NCI-H2196 (cell line): ENCODE results near the gene STX11.

ENCODE experiments used
- DNase-seq: peaks from one replicate; lab custom pipeline; 2025; ENCODE audit not compliant: unreplicated experiment; lab: John Stamatoyannopoulos, UW

STX11 gene

DNA sequence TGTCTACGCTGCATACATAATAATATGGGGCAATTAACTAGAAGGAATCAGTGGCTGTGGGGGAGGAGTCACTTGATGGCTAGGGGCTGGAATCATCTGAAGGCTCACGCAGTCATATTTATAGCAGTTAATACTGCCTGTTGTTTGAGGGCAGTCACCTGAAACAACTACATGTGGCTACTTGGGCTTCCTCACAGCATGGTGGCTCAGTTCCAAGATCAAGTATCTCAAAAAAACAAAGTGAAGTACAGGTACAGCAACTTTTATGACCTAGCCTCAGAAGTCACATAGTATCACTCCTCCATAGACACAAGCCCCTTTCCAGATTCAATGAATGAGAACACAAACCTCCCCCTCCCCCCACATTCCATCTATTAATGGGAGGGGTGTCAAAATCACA, 63.7 kb downstream of the STX11 start:
- DNase-seq, result no peak

DNA sequence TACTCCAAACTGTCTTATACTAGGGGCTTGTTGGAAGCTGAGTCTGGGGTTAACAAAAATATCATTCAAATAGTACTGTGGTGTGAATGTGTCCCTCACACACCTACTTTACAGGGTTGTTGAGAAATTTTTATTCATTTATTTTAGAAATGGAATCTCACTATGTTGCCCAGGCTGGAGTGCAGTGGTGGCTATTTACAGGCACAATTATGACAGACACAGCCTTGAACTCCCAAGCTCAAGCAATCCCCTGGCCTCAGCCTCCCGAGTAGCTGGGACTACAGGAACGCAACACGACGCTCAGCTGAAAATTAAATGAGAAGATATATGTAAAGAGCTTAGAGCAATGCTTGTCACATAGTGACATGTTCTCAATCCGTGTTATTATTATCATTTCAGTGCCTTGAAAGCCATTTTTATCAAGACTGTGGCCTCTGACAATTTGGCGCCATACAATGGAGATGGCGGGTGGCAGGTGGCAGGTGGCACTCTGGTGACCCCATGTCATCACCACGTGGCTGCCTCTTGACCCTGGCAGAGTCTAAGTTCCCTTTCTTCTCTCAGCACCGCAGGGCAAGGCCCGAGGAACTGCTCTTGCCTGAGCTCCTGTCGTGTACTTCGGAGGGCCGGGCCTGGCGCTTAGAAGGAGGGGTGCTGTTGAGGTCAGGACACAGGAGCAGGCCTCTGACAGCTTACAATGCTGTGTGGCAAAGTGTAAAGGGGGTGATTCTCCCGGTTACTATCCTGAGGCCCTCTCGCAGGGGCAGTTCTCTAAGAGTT, 64.5 kb downstream of the STX11 start:
- no peak for DNase-seq

DNA sequence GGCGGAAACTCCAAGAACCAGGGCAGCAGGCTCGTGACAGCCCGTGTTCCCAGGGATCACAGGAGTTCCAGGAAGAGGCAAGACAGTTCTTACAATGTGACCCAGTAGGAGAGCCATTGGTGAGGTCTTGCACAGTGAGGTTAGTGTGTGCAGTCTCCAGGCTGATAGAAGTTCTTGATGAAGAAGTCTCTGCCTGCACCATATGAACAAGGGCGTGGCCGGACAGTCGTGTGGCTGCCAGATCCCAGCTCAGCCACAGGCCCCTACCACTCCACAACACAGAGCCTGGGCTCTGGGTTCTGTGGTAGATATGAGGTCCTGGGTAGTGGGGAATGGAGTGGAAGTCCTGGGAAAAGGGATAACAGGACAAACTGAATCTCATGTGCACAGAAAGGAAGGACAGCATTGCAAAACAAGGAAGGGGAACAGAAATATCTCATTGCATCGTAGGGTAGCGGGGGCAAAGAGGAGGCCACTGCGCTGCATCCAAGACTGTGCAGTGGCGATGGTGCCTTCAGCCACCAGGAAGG, 65.2 kb downstream of the STX11 start:
- no peak for DNase-seq

DNA sequence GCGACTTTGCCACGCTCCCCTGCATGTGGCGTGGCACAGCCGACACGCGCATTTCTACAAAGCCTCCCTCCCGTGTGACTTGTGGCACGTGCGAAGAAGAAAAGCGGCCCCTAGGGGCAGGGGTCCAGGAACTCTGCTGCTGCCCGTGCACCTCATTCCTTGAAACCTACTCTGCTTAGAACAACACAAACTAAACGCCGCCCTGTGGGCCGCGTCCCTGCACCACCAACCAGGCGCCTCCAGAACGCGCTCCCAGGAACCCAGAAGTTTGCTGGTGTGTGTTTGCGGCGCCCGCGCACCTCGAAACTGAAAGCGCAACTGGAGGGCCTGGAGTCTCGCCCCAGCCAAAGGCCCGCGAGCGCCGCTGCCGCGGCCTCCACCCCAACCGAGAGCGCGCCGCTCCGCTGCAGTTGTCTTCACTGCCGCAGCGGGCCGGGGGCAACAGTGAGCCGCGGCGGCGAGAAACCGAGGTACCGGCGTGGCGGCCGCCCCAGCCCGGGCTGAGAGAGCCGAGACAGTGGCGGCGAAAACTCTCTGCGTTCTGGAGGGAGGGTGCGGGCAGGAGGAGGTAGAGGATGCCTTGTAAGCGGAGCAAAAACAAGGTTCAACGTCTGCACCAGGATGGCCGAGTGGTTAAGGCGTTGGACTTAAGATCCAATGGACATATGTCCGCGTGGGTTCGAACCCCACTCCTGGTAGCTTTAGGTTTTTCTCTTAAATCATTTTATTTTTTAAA, 65.8 kb downstream of the STX11 start:
- peak; percentile 96 for DNase-seq

DNA sequence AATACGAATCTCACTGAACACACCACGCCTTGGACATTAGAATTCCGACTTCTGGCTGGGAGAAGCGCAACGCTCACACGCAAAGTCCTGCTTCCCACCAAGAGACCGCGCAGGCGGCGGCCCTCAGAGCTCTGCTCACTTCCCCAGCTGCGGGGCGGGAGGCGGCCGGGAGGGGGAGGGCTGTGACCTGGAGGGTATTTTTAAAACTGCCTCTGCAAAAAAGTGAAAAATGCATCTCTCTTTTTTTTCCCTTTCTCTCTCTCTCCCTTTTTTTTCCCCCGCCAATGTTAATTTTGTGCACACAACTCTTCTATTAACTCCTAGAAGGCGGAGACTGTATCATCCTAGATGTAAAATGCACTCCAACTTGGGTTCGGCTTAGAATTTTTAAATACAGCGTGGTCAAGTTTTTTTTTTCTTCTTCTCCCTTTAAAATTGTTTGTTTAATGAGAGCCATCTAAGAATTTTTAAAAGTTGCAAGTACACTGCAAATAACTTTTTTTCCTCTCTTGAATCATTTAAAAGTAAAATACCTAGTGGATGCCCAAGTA, 66.4 kb downstream of the STX11 start:
- peak; percentile 73 for DNase-seq

DNA sequence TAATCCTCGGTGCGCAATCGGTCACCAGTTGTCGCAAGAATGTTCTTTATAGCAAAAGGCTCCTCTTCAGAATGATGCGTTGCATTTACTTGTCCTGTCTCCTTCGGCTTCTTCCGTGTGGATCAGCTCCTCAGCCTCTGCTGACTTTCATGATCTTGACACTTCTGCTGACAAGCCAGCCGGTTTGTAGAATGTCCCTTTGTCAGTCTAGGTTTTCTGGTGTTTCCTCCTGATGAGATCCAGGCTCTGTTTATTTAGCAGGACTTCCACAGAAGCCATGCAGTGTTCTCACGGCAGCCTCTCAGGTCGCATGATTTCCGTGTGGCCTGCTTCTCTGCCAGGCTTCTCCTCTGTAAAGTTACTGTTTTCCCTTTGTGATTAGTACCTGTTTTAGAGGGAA, 66.9 kb downstream of the STX11 start:
- DNase-seq, result no peak

DNA sequence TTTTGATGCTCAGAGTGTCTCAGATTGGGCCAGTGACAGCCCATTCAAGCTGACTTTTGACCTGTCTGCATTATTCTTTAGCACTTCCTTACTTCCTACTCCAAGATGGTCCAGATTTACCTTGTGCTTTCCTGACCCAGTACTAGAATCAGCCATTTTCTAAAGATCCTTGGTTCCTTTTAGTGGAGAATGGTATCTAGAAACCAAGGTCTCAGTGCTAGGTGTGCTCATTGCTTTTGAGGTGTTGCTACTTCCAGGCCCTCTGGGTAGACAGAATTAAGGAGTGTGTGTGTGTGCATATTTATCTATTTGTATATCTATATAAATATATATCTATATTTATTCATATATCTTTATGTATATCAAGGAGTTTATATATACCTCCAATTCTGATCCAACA, 67.5 kb downstream of the STX11 start:
- DNase-seq, result no peak

DNA sequence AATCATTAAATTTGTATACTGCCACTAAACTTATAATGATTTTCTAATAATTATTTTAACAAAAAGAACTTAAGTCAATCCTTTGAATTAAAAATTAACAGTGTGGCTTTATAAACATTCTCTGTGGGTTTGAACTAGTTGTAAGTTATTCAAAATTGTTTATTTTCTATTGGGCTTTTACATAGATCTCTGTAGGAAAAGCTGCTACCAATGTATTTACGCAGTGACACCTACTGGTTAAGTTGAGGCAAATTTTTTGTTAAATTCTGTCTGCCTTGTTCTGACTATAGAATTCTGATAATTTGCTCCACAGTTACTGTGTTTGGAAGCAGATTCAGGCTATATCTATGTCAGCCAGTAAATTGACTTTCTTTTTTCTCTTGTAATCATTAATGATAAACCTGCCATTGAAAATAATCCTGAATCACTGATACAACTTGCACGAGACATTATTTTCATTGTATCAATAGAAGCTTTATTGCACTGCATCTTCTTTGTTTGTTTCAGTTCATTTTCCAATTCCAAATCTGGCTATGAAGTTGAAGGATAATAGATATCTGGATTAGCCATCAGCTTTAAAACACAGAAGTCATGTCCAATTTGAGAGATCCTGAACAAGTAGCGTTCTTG, 68.9 kb downstream of the STX11 start:
- peak; percentile 28 for DNase-seq

DNA sequence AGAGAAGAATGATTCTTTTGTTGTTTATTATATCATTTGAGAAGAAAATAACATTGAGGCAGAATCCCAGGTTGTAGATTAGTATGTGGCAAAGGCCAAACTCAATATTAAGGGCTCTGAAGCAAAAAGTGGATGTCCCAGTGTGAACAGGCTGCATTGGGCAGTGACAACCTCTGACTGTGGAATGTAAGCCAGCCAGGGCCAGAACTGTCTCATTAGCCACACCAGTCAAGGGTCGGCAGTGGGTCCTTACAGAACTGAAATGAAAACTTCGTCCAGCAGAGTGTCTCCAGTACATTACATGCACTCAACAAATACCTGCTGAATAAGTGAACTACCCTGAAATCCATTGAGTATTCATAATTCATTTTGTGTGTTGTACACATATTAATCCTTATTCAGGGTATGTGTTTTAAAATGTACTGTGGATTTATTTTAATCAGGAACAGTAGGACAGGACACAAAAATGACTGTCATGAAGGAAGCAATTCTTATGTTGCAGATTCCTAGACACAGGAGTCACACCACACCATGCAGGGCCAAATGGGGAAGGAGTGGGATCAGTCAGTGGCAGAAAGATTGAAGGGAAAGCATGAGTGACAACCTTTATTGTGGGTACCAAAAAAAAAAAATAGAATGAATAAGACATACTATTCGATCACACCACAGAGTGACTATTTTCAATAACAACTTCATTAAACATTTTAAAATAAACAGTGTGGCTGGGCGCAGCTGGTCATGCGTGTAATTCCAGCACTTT, 69.9 kb downstream of the STX11 start:
- no peak for DNase-seq

DNA sequence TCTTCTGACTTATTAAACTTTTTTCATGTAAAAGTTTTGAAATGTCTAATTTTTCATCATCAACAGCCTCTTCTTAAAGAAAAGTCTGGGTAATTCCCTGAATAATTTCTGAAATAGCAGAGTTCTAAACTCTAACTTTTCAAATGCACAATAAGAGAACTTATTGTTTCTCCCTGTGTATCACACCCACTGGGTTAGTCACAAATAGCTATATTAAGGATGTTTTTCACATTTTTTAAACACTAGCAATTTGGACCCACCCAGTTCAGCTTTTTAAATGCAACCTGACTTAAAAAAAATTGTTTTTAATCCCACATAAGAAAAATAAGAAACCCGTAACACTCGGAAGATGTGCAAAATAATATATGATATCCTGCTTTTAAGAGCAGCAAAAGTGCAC, 73.4 kb downstream of the STX11 start:
- DNase-seq, result no peak

DNA sequence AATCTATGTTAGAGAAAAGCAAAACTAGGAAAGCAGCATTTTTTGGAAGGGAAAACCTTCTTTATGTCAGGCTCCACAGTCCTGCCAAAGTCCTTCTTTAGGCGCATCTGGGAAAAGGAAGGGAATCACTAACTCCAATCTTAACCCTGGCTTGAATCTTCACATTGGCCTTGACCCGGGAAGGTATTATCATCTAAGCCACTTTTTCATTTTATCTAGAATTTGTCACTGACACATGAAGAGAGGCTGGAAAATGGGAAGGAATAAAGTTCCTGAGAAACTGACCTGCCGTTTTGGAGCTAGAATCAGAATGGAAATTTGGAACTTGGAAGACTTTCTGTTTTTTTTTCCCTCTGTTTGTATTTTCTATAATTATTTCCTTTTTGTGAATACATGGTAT, 81.4 kb downstream of the STX11 start:
- DNase-seq, result no peak

DNA sequence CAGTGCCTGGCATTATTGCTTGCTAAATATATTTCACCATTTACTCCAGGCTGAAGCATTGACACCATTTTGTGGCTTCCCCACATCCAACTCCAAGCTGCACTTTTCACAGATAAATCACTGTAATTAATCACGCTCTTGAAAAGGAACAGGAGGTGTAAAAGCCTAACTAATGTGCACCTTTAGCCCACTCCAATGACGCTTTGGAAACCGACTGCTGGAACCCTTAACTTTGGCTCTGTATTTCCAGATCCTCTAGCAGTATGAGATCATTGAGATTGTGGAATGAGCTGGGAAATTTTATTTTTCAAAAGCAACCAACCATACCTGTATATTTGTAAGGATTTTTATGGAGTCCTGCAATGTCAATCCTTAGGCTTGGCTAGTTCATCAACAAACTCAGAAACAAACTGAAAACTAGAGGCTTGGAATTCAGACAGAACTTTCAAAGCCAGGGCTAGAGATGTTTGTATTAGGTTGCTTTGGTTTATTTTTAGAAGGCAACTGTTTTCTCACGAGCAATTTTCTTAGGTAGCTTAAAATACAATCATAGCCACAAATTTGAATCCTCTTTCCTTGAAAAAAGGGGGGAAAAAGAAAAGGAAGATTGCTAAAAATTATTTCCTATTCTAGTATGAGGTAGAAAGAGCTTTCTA, 82.0 kb downstream of the STX11 start:
- DNase-seq, result no peak

DNA sequence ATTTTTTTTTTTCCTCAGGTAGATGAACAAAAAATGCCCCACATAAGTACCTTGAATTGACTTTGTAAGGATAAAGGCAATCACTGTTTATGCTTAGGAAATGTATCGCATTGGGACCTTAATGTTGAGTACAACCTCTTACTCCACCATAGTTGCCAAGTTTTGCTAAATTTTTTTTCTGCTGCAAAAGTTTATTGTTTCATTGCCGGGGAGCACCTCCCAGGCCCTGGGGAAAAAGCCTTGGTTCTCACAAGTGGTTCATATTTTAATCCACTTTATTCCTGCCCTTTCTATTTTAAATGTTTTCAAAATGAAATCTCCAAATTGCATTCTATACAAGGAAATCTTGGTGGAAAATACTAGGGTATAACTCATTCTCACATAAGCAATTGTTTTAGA, 82.5 kb downstream of the STX11 start:
- DNase-seq, result no peak

DNA sequence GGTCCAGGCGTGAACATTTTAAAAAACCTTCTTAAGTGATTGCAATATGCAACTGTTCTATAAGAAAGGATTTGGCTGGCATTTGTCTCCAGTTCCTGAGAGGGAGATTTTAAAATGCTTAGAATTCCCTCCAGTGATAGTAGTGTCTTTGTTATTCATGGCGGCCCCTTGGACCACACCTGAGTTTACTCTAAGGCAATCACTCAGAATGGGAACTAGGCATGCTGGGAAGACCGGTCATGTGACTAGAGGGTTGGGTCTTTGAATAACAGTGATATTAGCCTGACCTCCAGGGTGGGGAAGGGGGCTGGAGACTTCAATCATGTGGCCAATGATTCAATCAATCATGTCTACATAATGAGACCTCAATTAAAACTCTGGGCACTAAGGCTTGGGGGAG, 84.1 kb downstream of the STX11 start:
- DNase-seq, result no peak

DNA sequence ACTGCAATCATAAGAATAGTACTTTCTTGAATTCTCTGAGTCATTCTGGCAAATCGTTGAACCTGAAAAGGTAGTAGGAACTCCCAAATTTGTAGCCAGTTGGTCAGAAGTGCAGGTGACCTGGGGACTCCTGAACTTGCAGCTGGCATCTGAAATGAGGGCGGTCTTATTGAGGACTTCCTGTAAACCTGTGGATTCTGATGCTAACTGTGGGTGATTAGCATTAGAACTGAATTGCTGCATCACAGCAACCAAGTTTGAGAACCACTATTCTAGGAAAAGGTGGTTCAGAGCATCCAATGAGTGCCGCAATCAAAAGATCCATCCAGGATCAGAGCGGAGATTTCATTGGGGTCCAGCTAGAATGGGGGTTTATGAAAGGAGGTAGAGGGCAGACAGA, 84.6 kb downstream of the STX11 start:
- DNase-seq, result no peak
